HEK293 (cell line): Measurements from ENCODE around the gene SDC3.

ENCODE experiments used
- GLI4 ChIP-seq: fragments of 450-650 bp; formaldehyde crosslinking; IDR thresholded peaks from 2 replicates; pipeline ENCODE4 v1.5.1; 2016; ENCODE audit warnings: missing biosample characterization, missing genetic modification characterization
- REST ChIP-seq: fragments of 450-650 bp; formaldehyde crosslinking; IDR thresholded peaks from 2 replicates; pipeline ENCODE4 v1.5.1; 2016; ENCODE audit warnings: missing biosample characterization, missing genetic modification characterization
- ZFP37 ChIP-seq: fragments of 450-650 bp; formaldehyde crosslinking; IDR thresholded peaks from 2 replicates; pipeline ENCODE4 v1.5.1; 2016; ENCODE audit warnings: missing biosample characterization, missing genetic modification characterization
- ZNF398 ChIP-seq: fragments of 450-650 bp; formaldehyde crosslinking; IDR thresholded peaks from 2 replicates; pipeline ENCODE4 v1.5.1; 2017; ENCODE audit warnings: missing biosample characterization, missing genetic modification characterization
- TF ChIP-seq, protein P1 (sequence below): fragments of 450-650 bp; formaldehyde crosslinking; IDR thresholded peaks from 2 replicates; pipeline ENCODE4 v1.5.1; 2016; ENCODE audit warnings: missing biosample characterization, missing genetic modification characterization

DNA sequence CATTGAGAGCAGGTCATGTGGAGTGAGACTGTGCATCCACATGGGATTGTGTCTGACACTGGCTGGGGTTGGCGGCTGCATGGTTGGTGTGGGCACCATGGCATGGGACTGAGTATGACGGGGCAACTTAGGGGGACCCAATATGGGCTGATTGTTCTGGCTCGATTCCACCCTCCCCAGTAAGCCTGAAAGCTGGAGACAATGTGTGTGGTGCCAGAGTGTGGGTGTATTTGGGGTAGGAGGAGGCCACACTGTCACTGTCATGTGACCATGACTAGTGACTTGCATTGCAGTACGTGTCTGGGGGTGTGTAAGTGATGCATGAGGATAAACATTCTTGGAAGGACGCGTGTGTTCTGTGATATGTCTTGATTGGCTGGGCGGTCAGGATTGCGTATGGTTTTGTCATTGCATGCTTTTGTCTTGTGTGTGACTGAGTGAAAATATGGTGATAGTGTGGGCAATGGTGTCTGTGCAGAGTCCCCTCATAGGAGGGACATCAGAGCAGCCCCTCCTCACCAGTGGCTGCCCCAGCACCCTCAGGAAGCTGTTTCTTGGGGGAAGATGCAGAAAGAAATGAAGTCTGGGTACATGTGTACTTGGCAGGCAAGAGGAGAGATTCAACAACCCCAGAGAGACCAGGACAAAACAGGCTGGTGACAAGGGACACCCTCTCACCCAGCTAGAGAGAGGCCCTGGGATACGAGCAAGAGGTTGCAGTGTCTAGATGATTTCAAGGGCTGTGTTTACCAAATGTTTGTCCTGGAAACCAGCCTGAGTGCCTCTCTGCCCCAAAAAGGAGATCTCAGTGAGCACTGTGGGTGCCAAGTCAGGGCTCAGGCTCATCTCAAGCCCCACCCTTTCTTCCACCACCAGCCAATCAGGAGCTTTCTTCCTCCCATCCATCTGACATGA, 36.3 kb downstream of the SDC3 start:
- TF ChIP-seq ZNF398 (tag by site-specific recombination) (no peak), ZFP37 (tag by site-specific recombination) (no peak), REST (no peak), GLI4 (tag by site-specific recombination) (no peak)
- TF ChIP-seq, protein P1, sequence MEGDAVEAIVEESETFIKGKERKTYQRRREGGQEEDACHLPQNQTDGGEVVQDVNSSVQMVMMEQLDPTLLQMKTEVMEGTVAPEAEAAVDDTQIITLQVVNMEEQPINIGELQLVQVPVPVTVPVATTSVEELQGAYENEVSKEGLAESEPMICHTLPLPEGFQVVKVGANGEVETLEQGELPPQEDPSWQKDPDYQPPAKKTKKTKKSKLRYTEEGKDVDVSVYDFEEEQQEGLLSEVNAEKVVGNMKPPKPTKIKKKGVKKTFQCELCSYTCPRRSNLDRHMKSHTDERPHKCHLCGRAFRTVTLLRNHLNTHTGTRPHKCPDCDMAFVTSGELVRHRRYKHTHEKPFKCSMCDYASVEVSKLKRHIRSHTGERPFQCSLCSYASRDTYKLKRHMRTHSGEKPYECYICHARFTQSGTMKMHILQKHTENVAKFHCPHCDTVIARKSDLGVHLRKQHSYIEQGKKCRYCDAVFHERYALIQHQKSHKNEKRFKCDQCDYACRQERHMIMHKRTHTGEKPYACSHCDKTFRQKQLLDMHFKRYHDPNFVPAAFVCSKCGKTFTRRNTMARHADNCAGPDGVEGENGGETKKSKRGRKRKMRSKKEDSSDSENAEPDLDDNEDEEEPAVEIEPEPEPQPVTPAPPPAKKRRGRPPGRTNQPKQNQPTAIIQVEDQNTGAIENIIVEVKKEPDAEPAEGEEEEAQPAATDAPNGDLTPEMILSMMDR (tag by site-specific recombination) = no peak
